ENCODE data around the gene PIGN. TPM values are rescaled to one million over a fixed set of nuclear protein-coding genes. Genes with fewer than 3 reads are reported as not detected.
"Not testable (repeated sequence)": the region's sequence is repeated elsewhere in the genome, so short reads cannot be mapped to it uniquely, and the experiment has no call there.

Gene PIGN
- total RNA-seq, 1 donor from 2014 or later: 29.4 TPM

DNA sequence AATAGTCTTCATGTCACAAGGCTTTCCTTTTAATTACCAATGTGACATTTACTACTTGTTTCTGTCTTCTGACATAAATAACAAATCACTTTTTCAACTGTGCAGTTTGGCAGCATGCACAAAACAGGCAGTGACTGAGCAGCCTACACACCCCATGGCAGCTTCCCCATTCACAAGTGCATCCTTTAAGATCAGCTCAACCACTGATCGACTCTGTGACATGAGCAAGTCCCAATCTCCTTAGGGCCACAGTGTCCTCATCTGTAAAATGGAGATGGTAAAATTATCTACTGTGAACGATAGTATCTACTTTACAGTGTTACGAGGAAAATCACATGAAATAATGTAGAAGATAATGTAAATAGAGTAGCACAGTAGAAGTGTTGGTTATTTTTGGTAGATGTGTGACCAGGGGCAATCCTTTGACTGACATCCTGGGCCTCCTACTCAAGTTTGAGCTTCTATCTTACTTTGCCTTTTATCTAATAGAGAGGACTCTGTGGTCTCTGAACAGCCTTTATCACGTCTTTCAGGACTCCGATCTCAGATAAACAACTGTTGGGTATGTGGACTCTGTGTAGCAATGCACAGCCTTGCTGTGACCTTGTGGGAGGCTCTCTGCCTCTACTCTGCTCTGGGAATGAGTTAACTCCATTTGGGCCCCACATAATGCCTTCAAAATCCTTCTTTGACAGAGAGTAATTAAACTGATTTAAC lies 120.6 kb downstream of the PIGN start:
- H3K36me3 Mint-ChIP-seq (ENCODE audit: low read depth): peaks cover 7% of the 10 kb centered on the region
- no peak overlapping the region for H3K27ac Mint-ChIP-seq
- intact Hi-C loops (cut with micrococcal nuclease): no loop called here
- peaks cover 3% of the 10 kb centered on the region for H3K9me3 Mint-ChIP-seq
- DNase-seq (ENCODE audit: low spot score): no peak
- no peaks in the 10 kb centered on the region for H3K4me1 Mint-ChIP-seq (ENCODE audit: low read depth)
- no peak overlapping the region for H3K4me3 Mint-ChIP-seq (ENCODE audit: low read depth)
- H3K27me3 Mint-ChIP-seq (ENCODE audit: low read depth): no peaks in the 10 kb centered on the region

DNA sequence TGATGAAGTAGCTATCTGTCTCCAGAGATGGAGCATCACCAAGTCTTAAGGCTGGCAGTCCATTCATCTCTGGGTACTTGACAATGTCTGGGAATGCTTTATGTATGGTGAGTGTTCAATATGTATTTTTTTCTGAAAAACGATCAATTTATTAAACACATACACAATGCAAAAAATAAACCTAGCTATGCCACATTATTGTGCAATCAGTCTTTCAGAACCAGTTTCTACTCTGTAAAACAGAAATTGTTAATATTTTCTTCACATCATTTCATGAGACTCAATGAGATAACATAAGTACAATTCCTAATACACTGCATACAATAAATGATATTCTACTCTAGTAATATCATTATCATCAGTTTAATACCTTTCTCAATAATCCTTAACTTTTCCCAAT lies 122.5 kb downstream of the PIGN start:
- intact Hi-C loops (cut with micrococcal nuclease): no loop called here
- Mint-ChIP-seq H3K27me3 (ENCODE audit: low read depth) (no peaks in the 10 kb centered on the region), H3K4me3 (ENCODE audit: low read depth) (no peak overlapping the region), H3K4me1 (ENCODE audit: low read depth) (no peaks in the 10 kb centered on the region), H3K36me3 (ENCODE audit: low read depth) (peaks cover 11% of the 10 kb centered on the region), H3K9me3 (peaks cover 3% of the 10 kb centered on the region), H3K27ac (no peak overlapping the region)
- no peak for DNase-seq (ENCODE audit: low spot score)

DNA sequence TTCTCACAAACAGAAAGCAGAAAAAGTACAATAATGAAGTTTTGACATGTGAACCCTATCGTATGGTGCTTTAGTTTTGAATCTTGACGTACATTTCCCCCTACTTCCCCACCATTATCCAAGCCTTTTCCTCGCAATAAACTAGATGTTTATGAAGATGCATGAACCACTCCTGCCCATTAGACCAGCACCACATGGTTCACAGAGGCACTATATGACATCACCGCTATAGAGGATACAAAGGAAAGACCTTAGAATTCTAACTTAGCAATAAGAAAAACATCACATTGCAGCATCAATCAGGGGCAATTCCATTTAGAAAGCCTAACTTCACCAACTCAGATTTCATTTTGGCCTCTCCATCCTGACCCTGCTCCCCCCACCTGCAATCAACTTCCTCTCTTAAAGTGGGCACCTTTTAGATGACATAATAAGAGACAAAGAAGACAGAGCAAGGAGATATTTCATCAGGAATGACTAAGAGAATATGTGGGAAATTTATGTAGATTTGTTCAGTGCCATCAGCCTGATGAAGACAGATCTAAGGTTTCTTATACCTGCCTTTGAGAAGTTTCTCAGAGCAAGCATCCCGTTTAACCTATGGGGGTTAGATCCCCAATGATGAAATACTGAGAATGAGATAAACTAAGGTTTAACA lies 124.9 kb downstream of the PIGN start:
- intact Hi-C loops (cut with micrococcal nuclease): no loop called here
- H3K9me3 Mint-ChIP-seq: peaks cover 2% of the 10 kb centered on the region
- no peak for DNase-seq (ENCODE audit: low spot score)
- no peak overlapping the region for H3K27ac Mint-ChIP-seq
- H3K27me3 Mint-ChIP-seq (ENCODE audit: low read depth): no peaks in the 10 kb centered on the region
- peaks cover 9% of the 10 kb centered on the region for H3K36me3 Mint-ChIP-seq (ENCODE audit: low read depth)
- no peaks in the 10 kb centered on the region for H3K4me1 Mint-ChIP-seq (ENCODE audit: low read depth)
- no peak overlapping the region for H3K4me3 Mint-ChIP-seq (ENCODE audit: low read depth)

DNA sequence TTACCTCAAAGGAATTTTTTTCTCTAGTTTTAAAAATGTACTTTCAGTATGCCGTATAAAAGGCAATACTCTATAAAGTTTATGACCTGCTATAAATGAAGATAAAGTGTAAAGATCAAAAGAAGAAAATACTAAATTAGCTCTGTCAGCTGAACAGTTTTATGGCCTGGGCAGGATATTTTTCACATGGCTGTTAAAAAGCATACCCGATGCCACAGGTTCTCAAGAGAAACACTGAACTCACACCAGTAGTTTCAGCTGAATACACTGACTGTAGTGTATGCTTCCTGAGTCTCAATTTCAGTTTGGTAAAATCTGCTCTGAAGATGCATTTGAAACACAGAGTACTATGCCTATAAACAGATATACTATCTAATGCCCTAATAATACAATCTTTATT lies 126.0 kb downstream of the PIGN start:
- intact Hi-C loops (cut with micrococcal nuclease): no loop called here
- no peak overlapping the region for H3K27ac Mint-ChIP-seq
- H3K36me3 Mint-ChIP-seq (ENCODE audit: low read depth): peaks cover 4% of the 10 kb centered on the region
- no peak for DNase-seq (ENCODE audit: low spot score)
- no peaks in the 10 kb centered on the region for H3K9me3 Mint-ChIP-seq
- H3K4me3 Mint-ChIP-seq (ENCODE audit: low read depth): no peak overlapping the region
- H3K27me3 Mint-ChIP-seq (ENCODE audit: low read depth): no peaks in the 10 kb centered on the region
- no peaks in the 10 kb centered on the region for H3K4me1 Mint-ChIP-seq (ENCODE audit: low read depth)

DNA sequence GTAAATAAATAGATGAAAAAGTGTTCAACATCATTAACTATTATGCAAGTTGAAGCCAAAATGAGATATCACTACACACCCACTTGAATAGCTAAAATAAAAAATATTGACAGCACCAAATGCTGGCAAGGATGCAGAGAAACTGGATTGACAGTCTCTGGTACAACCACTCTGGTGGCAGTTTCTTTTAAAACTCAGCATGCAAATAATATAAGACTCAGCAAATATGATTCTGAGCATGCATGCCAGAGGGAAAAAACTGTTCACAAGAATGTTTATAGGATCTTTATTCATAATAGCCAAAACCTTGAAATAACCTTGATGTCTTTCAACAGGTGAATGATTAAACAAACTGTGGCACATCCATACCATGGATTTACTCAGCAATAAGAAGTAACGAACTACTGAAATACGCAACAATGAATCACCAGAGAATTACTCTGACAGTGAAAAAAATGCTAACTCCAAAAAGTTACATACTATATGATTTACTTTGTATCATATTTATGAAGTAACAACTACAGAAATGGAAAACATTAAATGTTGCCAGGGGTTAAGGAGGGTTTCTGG lies 131.8 kb downstream of the PIGN start:
- peaks cover 18% of the 10 kb centered on the region for H3K36me3 Mint-ChIP-seq (ENCODE audit: low read depth)
- no peaks in the 10 kb centered on the region for H3K27me3 Mint-ChIP-seq (ENCODE audit: low read depth)
- no peak for DNase-seq (ENCODE audit: low spot score)
- no peak overlapping the region for H3K4me3 Mint-ChIP-seq (ENCODE audit: low read depth)
- intact Hi-C loops (cut with micrococcal nuclease): no loop called here
- no peaks in the 10 kb centered on the region for H3K4me1 Mint-ChIP-seq (ENCODE audit: low read depth)
- no peak overlapping the region for H3K27ac Mint-ChIP-seq
- peaks cover 4% of the 10 kb centered on the region for H3K9me3 Mint-ChIP-seq

DNA sequence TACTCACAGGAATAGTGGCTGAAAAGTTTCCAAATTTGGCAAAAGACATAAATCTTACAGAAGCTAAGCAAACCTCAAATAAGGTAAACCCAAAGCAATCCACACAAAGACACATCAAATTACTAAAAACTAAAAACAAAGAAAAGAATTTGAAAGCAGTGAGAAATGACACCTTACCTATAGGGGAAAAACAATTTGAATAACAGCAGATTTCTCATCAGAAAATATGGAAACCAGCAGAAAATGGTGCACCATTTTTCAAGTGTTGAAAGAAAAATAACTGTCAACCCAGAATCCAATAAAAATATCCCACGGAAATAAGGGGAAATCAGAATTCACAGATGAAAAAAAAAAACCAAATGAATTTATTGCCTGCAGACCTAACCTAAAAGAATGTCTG lies 138.6 kb downstream of the PIGN start:
- Mint-ChIP-seq H3K27ac (no peak overlapping the region), H3K27me3 (ENCODE audit: low read depth) (no peaks in the 10 kb centered on the region), H3K36me3 (ENCODE audit: low read depth) (peaks cover 16% of the 10 kb centered on the region), H3K4me1 (ENCODE audit: low read depth) (no peaks in the 10 kb centered on the region), H3K9me3 (peaks cover 10% of the 10 kb centered on the region), H3K4me3 (ENCODE audit: low read depth) (no peak overlapping the region)
- intact Hi-C loops (cut with micrococcal nuclease): no loop called here
- no peak for DNase-seq (ENCODE audit: low spot score)

DNA sequence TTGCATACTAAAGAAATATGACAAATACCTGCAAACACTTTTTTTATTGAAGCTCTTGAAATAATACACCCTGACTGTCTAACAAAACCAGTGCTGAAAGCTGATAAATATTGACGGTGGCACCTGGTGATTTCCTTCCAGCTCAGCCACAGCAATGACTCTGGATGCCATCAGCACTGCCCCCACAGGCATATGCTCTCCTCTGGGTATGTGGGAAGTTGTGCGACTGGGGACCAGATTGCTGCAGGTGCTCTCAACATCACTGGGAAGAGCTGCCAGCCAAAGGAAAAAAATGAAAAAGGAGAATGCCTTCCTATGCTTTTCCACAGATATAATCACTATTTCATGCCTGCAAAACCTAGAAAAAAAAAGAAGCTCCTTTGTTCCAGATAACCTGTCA lies 141.5 kb downstream of the PIGN start:
- Mint-ChIP-seq H3K4me1 (ENCODE audit: low read depth) (no peaks in the 10 kb centered on the region), H3K27me3 (ENCODE audit: low read depth) (no peaks in the 10 kb centered on the region), H3K27ac (no peak overlapping the region), H3K36me3 (ENCODE audit: low read depth) (peaks cover 5% of the 10 kb centered on the region), H3K4me3 (ENCODE audit: low read depth) (no peak overlapping the region), H3K9me3 (peaks cover 10% of the 10 kb centered on the region)
- DNase-seq (ENCODE audit: low spot score): no peak
- intact Hi-C loops (cut with micrococcal nuclease): no loop called here

DNA sequence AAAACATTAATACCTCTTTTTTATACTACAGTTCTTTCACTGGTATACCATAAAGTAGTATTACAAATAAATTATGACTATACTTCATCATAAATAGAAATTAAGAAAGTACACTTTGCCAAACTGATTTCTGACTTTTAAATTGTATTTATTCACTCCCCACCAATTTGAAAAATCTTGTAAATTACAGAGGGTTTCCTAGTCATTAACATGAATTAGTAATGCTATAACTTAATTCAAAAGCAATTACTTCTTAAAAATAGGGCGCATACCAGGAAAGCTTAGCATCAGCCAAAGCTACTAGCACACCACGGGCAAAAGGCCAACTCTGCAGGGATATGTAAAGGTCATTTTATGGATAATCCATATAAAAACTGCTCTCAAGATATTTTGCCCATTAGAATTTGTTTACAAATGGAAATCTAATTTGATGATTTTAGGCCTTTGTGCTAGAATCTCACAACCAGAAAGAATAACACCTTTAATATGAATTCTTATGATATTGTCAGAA lies 142.3 kb downstream of the PIGN start:
- Mint-ChIP-seq H3K9me3 (peaks cover 10% of the 10 kb centered on the region), H3K27me3 (ENCODE audit: low read depth) (no peaks in the 10 kb centered on the region), H3K4me3 (ENCODE audit: low read depth) (no peak overlapping the region), H3K4me1 (ENCODE audit: low read depth) (no peaks in the 10 kb centered on the region), H3K36me3 (ENCODE audit: low read depth) (peaks cover 5% of the 10 kb centered on the region), H3K27ac (no peak overlapping the region)
- intact Hi-C loops (cut with micrococcal nuclease): no loop called here
- DNase-seq (ENCODE audit: low spot score): no peak

DNA sequence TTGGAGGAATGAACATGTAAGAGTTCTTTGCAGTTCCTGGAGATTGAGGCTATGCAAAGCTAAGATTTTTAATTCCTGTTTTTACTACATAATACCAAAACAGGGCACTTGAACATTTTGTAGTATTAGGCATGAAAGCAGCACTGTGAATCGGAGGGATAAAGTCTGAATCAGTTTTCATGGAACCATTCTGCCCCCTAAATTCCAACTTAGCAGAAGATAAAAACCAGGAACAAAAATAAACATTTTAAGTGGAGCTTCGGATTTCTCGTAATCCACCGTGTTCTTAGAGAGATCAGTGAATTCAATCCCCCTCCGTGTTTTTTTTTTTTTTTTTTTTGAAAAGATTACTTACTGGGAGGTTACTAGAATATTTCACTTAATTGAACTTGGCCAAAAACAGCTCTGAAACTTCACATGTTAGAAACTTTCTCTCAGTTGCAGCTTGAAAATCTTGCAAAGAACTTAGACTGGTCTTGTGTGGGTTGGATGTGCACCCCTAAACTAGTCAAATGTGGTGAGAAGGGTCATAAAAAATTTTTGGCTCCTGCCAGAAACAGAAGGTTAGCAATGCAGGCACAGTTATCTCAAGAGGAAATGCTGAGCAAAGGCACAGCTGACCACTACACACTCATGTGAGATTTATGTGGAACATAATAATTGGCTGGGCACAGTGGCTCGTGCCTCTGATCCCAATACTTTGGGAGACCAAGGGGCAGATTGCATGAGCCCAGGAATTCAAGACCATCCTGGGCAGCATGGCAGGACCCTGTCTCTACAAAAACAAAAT lies 148.7 kb downstream of the PIGN start:
- intact Hi-C loops (cut with micrococcal nuclease): no loop called here
- Mint-ChIP-seq H3K27ac (no peak overlapping the region), H3K27me3 (ENCODE audit: low read depth) (peaks cover 7% of the 10 kb centered on the region), H3K36me3 (ENCODE audit: low read depth) (no peaks in the 10 kb centered on the region), H3K4me1 (ENCODE audit: low read depth) (peaks cover 17% of the 10 kb centered on the region), H3K9me3 (no peaks in the 10 kb centered on the region), H3K4me3 (ENCODE audit: low read depth) (no peak overlapping the region)
- no peak for DNase-seq (ENCODE audit: low spot score)

DNA sequence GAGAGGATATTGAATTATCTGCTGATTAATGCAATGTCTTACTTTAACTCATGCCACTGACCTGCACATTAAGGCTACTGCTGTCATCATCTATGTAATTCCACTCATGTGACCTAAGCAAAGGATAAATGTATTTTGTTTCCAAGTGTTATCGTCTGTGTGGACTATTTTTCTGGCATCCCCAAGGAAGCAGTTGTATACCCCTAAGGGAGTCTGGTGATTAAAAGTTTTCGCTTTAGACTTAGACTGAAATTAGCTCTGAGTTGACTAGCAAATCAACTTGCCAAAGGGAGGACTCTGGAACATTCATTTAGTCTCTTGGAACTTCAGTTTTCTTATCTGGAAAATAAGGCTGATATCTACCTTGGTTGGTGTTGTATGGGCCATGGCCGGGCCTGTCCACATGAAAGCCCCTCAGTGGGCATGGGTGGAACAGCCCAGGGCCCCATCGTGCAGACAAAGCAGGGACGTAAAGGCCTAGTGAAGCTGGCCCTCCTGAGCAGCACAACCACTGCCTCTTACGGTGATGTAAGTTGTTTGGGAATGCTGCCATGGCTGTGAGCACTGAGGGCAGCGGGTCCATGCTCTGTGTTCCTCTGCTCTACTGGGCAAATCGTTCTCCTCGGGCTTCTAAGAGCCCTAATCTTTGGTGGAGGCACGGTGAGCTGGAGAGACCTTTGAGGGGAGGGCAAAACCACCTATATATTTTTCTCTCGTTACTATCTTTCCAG lies 149.7 kb downstream of the PIGN start:
- no peaks in the 10 kb centered on the region for H3K9me3 Mint-ChIP-seq
- no peak overlapping the region for H3K27ac Mint-ChIP-seq
- H3K27me3 Mint-ChIP-seq (ENCODE audit: low read depth): peaks cover 7% of the 10 kb centered on the region
- no peak overlapping the region for H3K4me3 Mint-ChIP-seq (ENCODE audit: low read depth)
- intact Hi-C loops (cut with micrococcal nuclease): no loop called here
- DNase-seq (ENCODE audit: low spot score): no peak
- peaks cover 23% of the 10 kb centered on the region for H3K4me1 Mint-ChIP-seq (ENCODE audit: low read depth)
- no peaks in the 10 kb centered on the region for H3K36me3 Mint-ChIP-seq (ENCODE audit: low read depth)

DNA sequence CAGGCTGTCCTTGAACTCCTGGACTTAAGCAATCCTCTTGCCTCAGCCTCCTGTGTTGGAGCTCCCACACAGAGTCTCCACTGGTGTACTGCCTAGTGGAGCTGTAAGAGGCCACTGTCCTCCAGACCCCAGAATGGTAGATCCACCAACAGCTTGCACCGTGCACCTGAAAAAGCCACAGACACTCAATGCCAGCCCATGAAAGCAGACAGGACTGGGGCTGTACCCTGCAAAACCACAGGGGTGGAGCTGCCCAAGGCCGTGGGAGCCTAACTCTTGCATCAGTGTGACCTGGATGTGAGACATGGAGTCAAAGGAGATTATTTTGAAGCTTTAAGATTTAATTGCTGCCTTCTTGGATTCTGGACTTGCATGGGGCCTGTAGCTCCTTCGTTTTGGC lies 152.6 kb downstream of the PIGN start:
- Mint-ChIP-seq H3K4me1 (ENCODE audit: low read depth) (peaks cover 40% of the 10 kb centered on the region), H3K27me3 (ENCODE audit: low read depth) (peaks cover 14% of the 10 kb centered on the region)
- not testable (repeated sequence) for H3K36me3 Mint-ChIP-seq (ENCODE audit: low read depth); DNase-seq (ENCODE audit: low spot score); H3K27ac Mint-ChIP-seq; H3K9me3 Mint-ChIP-seq; H3K4me3 Mint-ChIP-seq (ENCODE audit: low read depth)
- intact Hi-C loops (cut with micrococcal nuclease): loop anchor here (5.0 kb wide), 2 partner anchors 98 to 107 kb away; no protein-coding TSS in a partner anchor

DNA sequence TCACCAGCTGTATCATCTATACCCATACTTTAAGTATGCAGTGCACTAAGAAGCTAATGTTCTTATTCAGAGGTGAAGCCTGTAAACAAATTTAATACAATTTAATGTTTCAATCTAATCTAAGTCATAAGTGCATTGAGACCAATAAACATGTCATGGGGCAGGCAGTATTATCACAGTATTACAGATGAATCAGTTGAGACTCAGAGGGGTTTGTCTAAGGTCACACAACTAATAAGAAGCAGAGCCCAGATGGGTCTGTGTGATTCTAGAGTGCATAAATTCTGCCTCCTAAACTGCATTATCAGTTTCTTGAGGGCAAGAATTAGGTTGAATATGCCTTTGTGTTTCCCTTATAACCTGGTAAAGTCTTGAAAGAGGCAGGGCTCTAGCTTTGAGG lies 153.1 kb downstream of the PIGN start:
- DNase-seq (ENCODE audit: low spot score): no peak
- no peak overlapping the region for H3K27ac Mint-ChIP-seq
- H3K4me3 Mint-ChIP-seq (ENCODE audit: low read depth): no peak overlapping the region
- H3K9me3 Mint-ChIP-seq: no peaks in the 10 kb centered on the region
- H3K4me1 Mint-ChIP-seq (ENCODE audit: low read depth): peaks cover 40% of the 10 kb centered on the region
- peaks cover 5% of the 10 kb centered on the region for H3K36me3 Mint-ChIP-seq (ENCODE audit: low read depth)
- intact Hi-C loops (cut with micrococcal nuclease): loop anchor here (2.0 to 5.0 kb wide), 3 partner anchors 81 to 106 kb away; no protein-coding TSS in a partner anchor
- H3K27me3 Mint-ChIP-seq (ENCODE audit: low read depth): peaks cover 17% of the 10 kb centered on the region

Measured in activated T-helper 2 cell treated with anti-CD3 and anti-CD28 coated beads, Interferon-gamma antibody, Interleukin-2, Interleukin-4, amounts not matched to agents 10 μg/mL and 5 μg/mL and 100 μg/mL, durations not matched to agents 14 hours and 24 hours and 36 hours (primary cell).